Hepatocyte (in vitro differentiated cells): ENCODE measurements around the gene ABHD8.
"Not testable (repeated sequence)": the region's sequence is repeated elsewhere in the genome, so short reads cannot be mapped to it uniquely, and the experiment has no call there.

Experiments used
- EZH2 ChIP-seq: fragments of 200-600 bp; sonication (generic); IDR thresholded peaks from 2 replicates; pipeline ENCODE4 v1.6.1; 2016; ENCODE audit warnings: antibody characterized with exemption, mild to moderate bottlenecking, borderline replicate concordance
- EZH2phosphoT487 ChIP-seq: fragments of 200-600 bp; sonication (generic); IDR thresholded peaks from one replicate; pipeline ENCODE4 v1.6.1; 2018; ENCODE audit warnings: antibody characterized with exemption, mild to moderate bottlenecking, low read depth, moderate library complexity; ENCODE audit not compliant: unreplicated experiment, severe bottlenecking
- TF ChIP-seq, protein P1 (sequence below): fragments of 200-600 bp; sonication (generic); IDR thresholded peaks from 2 replicates; pipeline ENCODE4 v1.5.1; 2016; ENCODE audit warnings: antibody characterized with exemption, mild to moderate bottlenecking; ENCODE audit not compliant: poor library complexity

DNA sequence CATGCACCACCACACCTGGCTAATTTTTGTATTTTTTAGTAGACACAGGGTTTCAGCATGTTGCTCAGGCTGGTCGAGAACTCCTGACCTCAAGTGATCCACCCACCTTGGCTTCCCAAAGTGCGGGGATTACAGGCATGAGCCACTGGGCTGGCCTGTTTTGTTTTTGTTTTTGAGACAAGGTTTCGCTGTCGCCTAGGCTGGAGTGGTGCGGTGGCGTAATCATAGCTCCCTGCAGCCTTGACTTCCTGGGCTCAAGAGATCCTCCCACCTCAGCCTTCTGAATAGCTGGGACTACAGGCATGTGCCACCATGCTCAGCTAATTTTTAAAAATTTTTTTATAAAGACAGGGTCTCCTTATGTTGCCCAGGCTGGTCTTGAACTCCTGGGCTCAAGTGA lies 7.7 kb downstream of the ABHD8 start:
- TF ChIP-seq, protein P1, sequence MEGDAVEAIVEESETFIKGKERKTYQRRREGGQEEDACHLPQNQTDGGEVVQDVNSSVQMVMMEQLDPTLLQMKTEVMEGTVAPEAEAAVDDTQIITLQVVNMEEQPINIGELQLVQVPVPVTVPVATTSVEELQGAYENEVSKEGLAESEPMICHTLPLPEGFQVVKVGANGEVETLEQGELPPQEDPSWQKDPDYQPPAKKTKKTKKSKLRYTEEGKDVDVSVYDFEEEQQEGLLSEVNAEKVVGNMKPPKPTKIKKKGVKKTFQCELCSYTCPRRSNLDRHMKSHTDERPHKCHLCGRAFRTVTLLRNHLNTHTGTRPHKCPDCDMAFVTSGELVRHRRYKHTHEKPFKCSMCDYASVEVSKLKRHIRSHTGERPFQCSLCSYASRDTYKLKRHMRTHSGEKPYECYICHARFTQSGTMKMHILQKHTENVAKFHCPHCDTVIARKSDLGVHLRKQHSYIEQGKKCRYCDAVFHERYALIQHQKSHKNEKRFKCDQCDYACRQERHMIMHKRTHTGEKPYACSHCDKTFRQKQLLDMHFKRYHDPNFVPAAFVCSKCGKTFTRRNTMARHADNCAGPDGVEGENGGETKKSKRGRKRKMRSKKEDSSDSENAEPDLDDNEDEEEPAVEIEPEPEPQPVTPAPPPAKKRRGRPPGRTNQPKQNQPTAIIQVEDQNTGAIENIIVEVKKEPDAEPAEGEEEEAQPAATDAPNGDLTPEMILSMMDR, result not testable (repeated sequence)
- not testable (repeated sequence) for TF ChIP-seq EZH2, EZH2phosphoT487
